HT1080 (cell line): Measurements from ENCODE around the gene MMP10. TPM values are rescaled to one million over a fixed set of nuclear protein-coding genes. Genes with fewer than 3 reads are reported as not detected.

Experiments used
- DNase-seq: peaks from one replicate; pipeline ENCODE4 v3.0.0-alpha.2; 2015; ENCODE audit warnings: low read depth
- total RNA-seq: library from RNA; depleted of rRNA; stranded (reverse); fragments of >200 nt; shearing (Covaris generic); gene quantifications from 2 replicates; pipeline ENCODE4 v1.2.3, GENCODE V29; 2014; rRNA removed

Gene MMP10
- total RNA-seq, 1 experiment from 2014 or later: not detected

- peak; percentile 42 for DNase-seq
Observed at GRCh38 chr11:102729849-102730815, 50.3 kb downstream of the MMP10 start.

DNA sequence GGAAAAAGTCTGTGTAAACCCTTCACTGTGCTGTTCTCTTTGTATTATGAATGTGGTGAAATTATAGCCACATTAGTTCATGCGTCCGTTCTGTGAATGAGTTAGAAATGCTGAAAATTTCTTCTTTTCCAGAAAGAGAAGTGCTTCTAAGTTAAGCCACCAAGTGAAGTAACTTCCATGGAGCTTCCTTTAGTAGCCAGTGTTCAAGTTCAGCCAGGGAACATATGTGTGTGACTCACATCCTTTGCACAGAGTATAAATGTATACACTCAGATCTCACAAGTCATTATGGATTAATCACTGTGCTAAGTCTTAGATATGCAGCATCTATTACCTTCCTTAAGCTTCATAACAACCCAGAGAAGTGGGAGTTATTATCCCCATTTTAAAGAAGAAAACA lies 52.5 kb downstream of the MMP10 start:
- DNase-seq: peak; percentile 83

- peak; percentile 74 for DNase-seq
Observed at GRCh38 chr11:102724904-102725500, 55.4 kb downstream of the MMP10 start, which contains the start of gene MMP8. Gene MMP8, minus strand, starts transcription at chr11:102724954. Its CDS starts 99 bp downstream, at chr11:102724855.

- DNase-seq: no peak
Observed at GRCh38 chr11:102722821-102723220, 57.6 kb downstream of the MMP10 start.

Other genes with a start within 250 kb of the MMP10 start
- gene MMP7, start 249.9 kb downstream of the MMP10 start, total RNA-seq: not detected in 2 replicates
- gene MMP20, start 155.3 kb downstream of the MMP10 start, total RNA-seq: not detected in 2 replicates
- not detected in 2 replicates for gene MMP27, start 74.9 kb downstream of the MMP10 start, total RNA-seq
- 0.10 and 0.37 TPM in 2 replicates for gene MMP8, start 55.7 kb downstream of the MMP10 start, total RNA-seq
- gene MMP1, start 17.5 kb upstream of the MMP10 start, total RNA-seq: 7.9 and 9.4 TPM in 2 replicates
- gene MMP3, start 63.0 kb upstream of the MMP10 start, total RNA-seq: 19.5 and 20.0 TPM in 2 replicates
- gene MMP12, start 94.4 kb upstream of the MMP10 start, total RNA-seq: not detected in 2 replicates
- 0.47 and 0.63 TPM in 2 replicates for gene MMP13, start 175.1 kb upstream of the MMP10 start, total RNA-seq